Activated CD4-positive, CD25-positive, alpha-beta regulatory T cell treated with anti-CD3 and anti-CD28 coated beads, Interleukin-2, amount 50 U/mL, for 72 hours (primary cell): ENCODE measurements around the gene SREBF1.

Experiments
- DNase-seq: peaks from one replicate; pipeline ENCODE4 v3.0.0; 2021

Gene SREBF1

GRCh38 chr17:17772231-17772630 is 64.6 kb downstream of the SREBF1 start:
- DNase-seq: no peak

GRCh38 chr17:17771498-17772201 is 65.1 kb downstream of the SREBF1 start:
- DNase-seq: no peak

GRCh38 chr17:17770632-17771044 is 66.1 kb downstream of the SREBF1 start:
- DNase-seq: no peak

DNA sequence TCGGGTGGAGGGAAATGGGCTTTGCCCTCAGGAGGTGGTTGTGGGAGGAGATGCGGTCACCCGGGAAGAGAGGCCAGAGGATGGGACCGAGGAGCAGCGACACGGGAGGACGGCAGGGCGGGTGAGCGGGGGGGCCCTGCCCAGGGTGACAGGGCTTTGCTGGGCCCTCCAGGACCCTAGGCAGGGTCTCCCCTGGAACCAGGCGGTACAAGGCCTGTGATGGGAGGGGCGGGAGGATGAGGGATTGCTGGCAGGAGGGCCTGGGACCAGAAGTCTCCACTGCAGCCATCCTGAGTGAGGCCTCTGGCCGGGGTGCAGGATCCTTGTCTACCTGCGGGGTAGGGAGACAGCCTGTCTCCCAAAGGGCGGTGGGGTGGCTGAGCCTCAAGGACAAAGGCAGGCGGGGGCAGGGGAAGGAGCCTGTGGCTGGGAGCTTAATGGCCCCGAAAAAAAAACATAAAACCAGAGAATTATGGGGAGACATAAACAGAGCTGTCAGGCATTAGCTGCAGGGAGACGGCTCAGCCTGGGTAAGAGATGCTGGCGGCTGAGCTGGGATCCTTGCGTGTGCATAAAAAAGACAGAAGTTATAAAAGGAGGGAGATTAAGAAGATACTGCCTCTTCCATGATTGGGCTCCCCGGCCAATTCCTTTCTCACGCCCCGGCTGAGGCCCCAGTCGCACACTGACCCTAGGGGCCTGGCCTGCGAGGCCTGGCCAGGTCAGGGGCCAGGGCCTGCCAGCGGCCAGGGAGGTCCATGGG is 66.7 kb downstream of the SREBF1 start:
- DNase-seq: no peak

GRCh38 chr17:17768424-17769088 is 68.2 kb downstream of the SREBF1 start:
- DNase-seq: no peak

DNA sequence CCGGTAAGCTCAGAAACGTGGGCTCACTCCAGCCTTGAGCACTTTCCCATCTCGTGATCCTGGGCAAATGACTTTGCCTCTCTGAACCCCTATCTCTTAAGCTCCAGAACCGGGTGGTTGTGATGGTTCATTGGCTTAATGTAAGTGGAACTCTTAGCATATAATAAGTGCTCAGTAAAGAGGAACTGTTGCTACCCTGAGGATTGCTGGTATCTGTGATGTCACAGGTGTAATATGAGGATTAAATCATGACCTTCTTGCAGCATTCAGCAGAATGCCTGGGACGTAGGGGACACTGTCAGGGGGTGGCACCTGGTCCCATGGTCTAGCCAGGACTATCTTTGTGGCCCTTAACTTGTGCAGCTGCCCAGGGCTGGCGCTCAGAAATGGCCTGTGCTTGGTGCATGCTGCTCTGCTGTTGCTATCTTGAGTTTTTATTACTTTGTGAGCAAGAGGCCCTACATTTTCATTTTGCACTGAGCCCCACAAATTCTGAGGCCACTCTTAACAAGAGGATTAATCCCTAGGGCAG is 68.8 kb downstream of the SREBF1 start:
- no peak for DNase-seq

DNA sequence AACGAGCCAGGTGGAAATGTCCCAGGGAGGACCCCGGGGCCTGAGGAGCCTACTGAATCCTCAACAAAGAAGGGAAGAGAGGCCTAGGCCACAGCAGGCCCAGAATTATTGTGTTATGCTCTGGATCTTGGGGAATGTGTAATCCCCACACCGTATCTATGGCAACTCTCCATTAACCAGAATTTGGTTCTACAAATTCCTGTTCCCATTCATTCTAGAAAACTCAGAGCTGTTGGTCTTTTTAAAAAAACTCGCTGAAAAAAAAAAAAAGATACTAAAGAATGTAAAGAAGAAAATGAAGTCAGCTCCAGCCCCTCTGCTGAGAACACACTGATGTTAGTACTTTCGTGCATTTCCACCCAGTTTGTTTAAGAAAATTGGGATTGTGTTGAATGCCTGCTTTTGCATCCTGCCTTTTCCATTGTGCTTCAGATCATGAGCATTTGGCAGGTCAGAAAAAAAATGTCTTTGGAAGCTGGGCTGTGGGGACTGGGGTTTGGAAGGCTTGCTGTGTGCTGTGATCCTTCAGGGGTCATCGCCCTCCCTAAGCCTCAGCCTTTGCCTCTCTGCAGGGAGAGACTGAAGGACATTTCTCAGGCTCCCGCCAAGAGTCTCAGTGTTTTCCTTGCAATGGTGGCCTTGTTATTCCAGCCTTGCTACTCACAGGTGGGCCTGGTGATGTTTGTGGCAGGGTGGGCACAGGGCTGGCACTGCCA is 69.5 kb downstream of the SREBF1 start:
- no peak for DNase-seq

DNA sequence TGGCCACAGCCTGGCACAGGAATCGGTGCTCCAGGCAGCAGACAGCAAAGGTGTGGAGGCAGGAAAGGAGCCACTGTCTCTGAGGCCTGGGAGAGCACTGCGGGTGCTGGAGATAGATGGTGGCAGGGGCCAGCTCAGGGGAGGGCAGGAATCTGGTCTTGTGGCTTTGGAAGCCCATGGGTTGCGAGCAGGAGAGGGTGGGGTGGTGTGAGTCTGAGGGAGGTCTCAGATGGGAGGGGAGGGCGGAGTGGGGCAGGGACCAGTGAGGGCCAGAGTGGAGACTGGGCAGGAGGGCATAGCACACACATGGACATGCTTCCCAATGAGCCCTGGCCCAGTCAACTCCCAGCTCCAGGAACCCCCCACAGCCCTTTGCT is 70.1 kb downstream of the SREBF1 start:
- no peak for DNase-seq

GRCh38 chr17:17766077-17766743 is 70.6 kb downstream of the SREBF1 start:
- no peak for DNase-seq

GRCh38 chr17:17765359-17766076 is 71.3 kb downstream of the SREBF1 start:
- DNase-seq: no peak

DNA sequence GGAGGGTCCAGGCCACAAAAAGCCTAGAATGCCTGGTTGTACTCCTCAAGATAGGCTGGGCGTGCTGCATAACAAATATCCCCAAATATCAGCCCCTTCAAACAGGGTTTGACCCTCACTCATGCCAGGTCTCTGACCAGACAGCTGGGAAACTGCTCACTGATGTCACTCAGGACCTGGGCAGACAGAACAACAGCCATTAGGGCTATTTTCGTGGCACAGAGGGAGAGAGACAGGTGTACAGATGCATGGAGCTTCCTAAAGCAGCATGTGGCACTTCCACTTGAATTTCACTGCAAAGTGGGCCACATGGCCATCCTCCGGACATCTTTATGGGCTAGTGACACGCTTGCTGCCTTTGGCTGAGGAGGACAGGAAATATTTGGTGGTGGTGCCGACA is 73.1 kb downstream of the SREBF1 start:
- no peak for DNase-seq

- DNase-seq: no peak
Measured at GRCh38 chr17:17763136-17763535, 73.7 kb downstream of the SREBF1 start.

DNA sequence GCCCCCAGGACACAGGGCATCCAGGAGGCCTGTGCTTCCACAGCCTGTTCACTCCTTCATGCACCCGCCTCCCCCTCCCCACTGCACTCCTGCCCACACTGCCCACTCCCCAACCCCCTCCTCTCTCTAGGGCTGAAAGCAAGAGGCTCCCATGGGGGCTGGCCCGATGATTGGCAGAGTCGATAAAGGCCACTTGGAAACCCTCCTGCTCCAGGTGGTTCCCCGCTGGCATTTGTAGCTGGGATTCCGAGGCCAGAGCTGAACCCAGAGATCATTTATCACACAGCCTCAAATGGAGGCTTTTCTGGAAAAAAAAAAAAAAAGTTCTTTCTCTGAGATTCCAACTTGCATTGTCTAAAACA is 74.1 kb downstream of the SREBF1 start:
- no peak for DNase-seq
